Kidney (tissue), 14 donors: ENCODE results near the gene SGCG. TPM values are rescaled to one million over a fixed set of nuclear protein-coding genes. Genes with fewer than 3 reads are reported as not detected.

Experiments used
- DNase-seq, 5 donors: peaks; one replicate each; pipeline ENCODE4 v3.0.0-alpha.2; 2013 to 2020
- FAIRE-seq: peaks from 2 replicates; lab custom pipeline; 2012; peaks lifted over from hg19 to GRCh38; lab: Jason Lieb, UNC
- H3K27ac ChIP-seq, 2 donors: one replicate each; pipeline ENCODE4 v1.7.0; 2013; ENCODE audit warnings: low read depth in 2 of 2, low read length in 2 of 2, inconsistent platforms in 1 of 2
- H3K27me3 ChIP-seq: one replicate; pipeline ENCODE4 v1.7.1; 2013; ENCODE audit warnings: low read length, inconsistent platforms; ENCODE audit not compliant: control insufficient read depth, insufficient read depth
- H3K36me3 ChIP-seq, 3 donors: one replicate each; pipeline versions ENCODE4 v1.7.0 to v1.7.1; 2013; ENCODE audit warnings: low read length in 3 of 3, control low read depth in 1 of 3, inconsistent platforms in 1 of 3; ENCODE audit not compliant: insufficient read depth in 3 of 3, control insufficient read depth in 2 of 3
- H3K4me1 ChIP-seq, 3 donors: one replicate each; pipeline versions ENCODE4 v1.7.0 to v1.7.1; 2013; ENCODE audit warnings: low read length in 3 of 3, inconsistent platforms in 1 of 3, low read depth in 1 of 3; ENCODE audit not compliant: control insufficient read depth in 2 of 3, insufficient read depth in 2 of 3
- H3K4me3 ChIP-seq, 3 donors: one replicate each; pipeline versions ENCODE4 v1.7.0 to v1.8.1; 2013; ENCODE audit warnings: low read length in 3 of 3, control low read depth in 1 of 3, inconsistent platforms in 1 of 3
- H3K9ac ChIP-seq, 3 donors: one replicate each; pipeline versions ENCODE4 v1.7.0 to v1.7.1; 2013; ENCODE audit warnings: low read length in 3 of 3, control low read depth in 1 of 3, inconsistent platforms in 1 of 3
- H3K9me3 ChIP-seq, 3 donors: one replicate each; pipeline versions ENCODE4 v1.7.0 to v1.7.1; 2013; ENCODE audit warnings: low read length in 3 of 3, control low read depth in 1 of 3, inconsistent platforms in 1 of 3; ENCODE audit not compliant: control insufficient read depth in 2 of 3, insufficient read depth in 1 of 3
- CTCF ChIP-seq: IDR thresholded peaks from 3 replicates; pipeline ENCODE4 v1.5.1; 2012; ENCODE audit warnings: mild to moderate bottlenecking, moderate library complexity, borderline replicate concordance; ENCODE audit not compliant: insufficient read depth; ENCODE audit errors: extremely low read depth
- intact Hi-C: fragments of 100-400 bp; cut with DNase I; formaldehyde crosslinking; loops from one replicate; pipeline ENCODE4 v1.11.1; 2022
- polyA plus RNA-seq: library from polyadenylated mRNA; stranded (reverse); fragments of 350-450 nt; fragmentation: Illumina TruSeq; extraction: RNeasy Lipid Tissue Mini Kit (QIAGEN cat#74804); gene quantifications from one replicate; pipeline ENCODE4 v1.2.3, GENCODE V29; 2014; ENCODE audit warnings: low read depth, low replicate concordance; ENCODE audit not compliant: insufficient read depth
- total RNA-seq: library from RNA; stranded (reverse); fragmentation: NEBNext Ultra II Directional; extraction: Animal tissue kit (Norgen Biotek cat#: 25700); gene quantifications from one replicate; pipeline ENCODE4 v1.2.1, GENCODE V29; 2021
- donor health status: control.
- donor health status: control.
- donor health status: control.
- donor health status: control.
- donor health status: control.
- donor health status: DM: yes; HTN: yes; CAD: no.
- donor health status: Normal renal cell carcinoma (clear cell type).

Gene SGCG
- total and polyA plus RNA-seq, 2 donors from 2014 or later, result 0.50 TPM; not detected in 1

GRCh38 chr13:23330356-23330755 lies 149.6 kb downstream of the SGCG start:
- no peak overlapping the region for H3K4me3 ChIP-seq
- H3K36me3 ChIP-seq, result no peaks in the 10 kb centered on the region
- DNase-seq (no peak), FAIRE-seq (no peak)
- no peaks in the 10 kb centered on the region for H3K4me1 ChIP-seq
- intact Hi-C loops, result no loop called here
- no peak for TF ChIP-seq CTCF
- no peaks in the 10 kb centered on the region for H3K27me3 ChIP-seq
- H3K27ac ChIP-seq, result no peak overlapping the region
- H3K9ac ChIP-seq, result no peak overlapping the region
- peaks cover 0 to 7% (median 0%) of the 10 kb centered on the region in 3 donors for H3K9me3 ChIP-seq

- intact Hi-C loops, result no loop called here
- Histone ChIP-seq H3K9ac (no peak overlapping the region), H3K36me3 (peaks cover 0 to 3% (median 2%) of the 10 kb centered on the region in 3 donors), H3K9me3 (no peaks in the 10 kb centered on the region), H3K27me3 (no peaks in the 10 kb centered on the region), H3K4me1 (no peaks in the 10 kb centered on the region), H3K27ac (no peak overlapping the region), H3K4me3 (no peak overlapping the region)
- FAIRE-seq (no peak), DNase-seq (no peak)
- TF ChIP-seq CTCF, result no peak
These were observed 158.4 kb downstream of the SGCG start for GRCh38 chr13:23339225-23339624.

- no peak for FAIRE-seq
- Histone ChIP-seq H3K27me3 (no peaks in the 10 kb centered on the region), H3K27ac (no peak overlapping the region), H3K4me1 (peaks cover 0 to 3% (median 0%) of the 10 kb centered on the region in 3 donors), H3K9ac (no peak overlapping the region), H3K4me3 (no peak overlapping the region), H3K9me3 (no peaks in the 10 kb centered on the region), H3K36me3 (peaks cover 0 to 1% (median 0%) of the 10 kb centered on the region in 3 donors)
- intact Hi-C loops, result no loop called here
- TF ChIP-seq CTCF, result no peak
- peak in 1 of 5 donors; percentile 8 for DNase-seq
These were observed 164.3 kb downstream of the SGCG start for GRCh38 chr13:23344931-23345595.
